ENCODE data around the gene C10orf71.

- TF ChIP-seq CTCF (IDR thresholded peaks at IDR 0.05) (no peak), POLR2A (IDR thresholded peaks at IDR 0.05) (no peak)
Observed at GRCh38 chr10:49327036-49327813, 28.3 kb downstream of the C10orf71 start.

Data from testis (tissue), 2 donors.